Right lobe of liver (tissue), 6 donors: ENCODE results near the gene TSC1. TPM values are rescaled to one million over a fixed set of nuclear protein-coding genes. Genes with fewer than 3 reads are reported as not detected.
"Not testable (repeated sequence)": the region's sequence is repeated elsewhere in the genome, so short reads cannot be mapped to it uniquely, and the experiment has no call there.

Source experiments
- ATAC-seq, 4 donors: fragments of 200-7000 bp; cut with Tn5 transposase; one replicate each; pipeline ENCODE4 v1.9.1; 2020; ENCODE audit warnings: mild to moderate bottlenecking in 4 of 4, moderate library complexity in 4 of 4
- DNase-seq, 3 donors: peaks; one replicate each; pipeline ENCODE4 v3.0.0-alpha.2; 2020
- H3K27ac ChIP-seq, 3 donors: fragments of 200-600 bp; one replicate each; pipeline ENCODE4 v1.8.0; 2022
- H3K27me3 ChIP-seq, 2 donors: fragments of 200-600 bp; one replicate each; pipeline ENCODE4 v1.8.0; 2022
- H3K36me3 ChIP-seq, 4 donors: fragments of 200-600 bp; sonication (generic) in 1 of 4; one replicate each; pipeline versions ENCODE4 v1.5.1 to v1.8.0; 2017 to 2022; ENCODE audit warnings: control low read depth in 1 of 4
- H3K4me1 ChIP-seq, 4 donors: fragments of 200-600 bp; sonication (generic) in 1 of 4; one replicate each; pipeline versions ENCODE4 v1.5.1 to v1.8.0; 2017 to 2022; ENCODE audit warnings: control low read depth in 1 of 4
- H3K4me3 ChIP-seq, 3 donors: fragments of 200-600 bp; one replicate each; pipeline ENCODE4 v1.8.0; 2022
- H3K9me3 ChIP-seq, 4 donors: fragments of 200-600 bp; sonication (generic) in 1 of 4; one replicate each; pipeline versions ENCODE4 v1.5.1 to v1.8.0; 2017 to 2022; ENCODE audit warnings: control low read depth in 1 of 4
- POLR2A ChIP-seq: fragments of 450-650 bp; IDR thresholded peaks from one replicate; pipeline ENCODE4 v1.6.1; 2017; ENCODE audit warnings: antibody characterized with exemption, mild to moderate bottlenecking
- WGBS: methylation state at CpG from one replicate; pipeline ENCODE4 v1.1.6; 2018; ENCODE audit warnings: low coverage, low lambda C conversion rate; ENCODE audit not compliant: insufficient coverage; ENCODE audit errors: missing lambda C conversion rate; 5-methylcytosine and 5-hydroxymethylcytosine counted together
- intact Hi-C, 2 donors: fragments of 100-400 bp; cut with DNase I; formaldehyde crosslinking; loops; one replicate each; pipeline versions ENCODE4 v1.11.2 to v1.14.1; 2022
- total RNA-seq, 6 experiments: library from RNA; depleted of rRNA in 2 of 6; stranded (reverse); fragments of >200 nt in 2 of 6; fragmentation: NEBNext Ultra II Directional in 3 of 6; extraction: Animal tissue kit (Norgen Biotek cat#: 25700) in 3 of 6; gene quantifications; one replicate each; pipeline versions ENCODE4 v1.1.0 to v1.2.4, GENCODE V29; 2016 to 2023
- TF ChIP-seq, protein P1 (sequence below), 4 donors: fragments of 200-600 bp in 3 of 4; fragments of 450-650 bp in 1 of 4; IDR thresholded peaks; one replicate each; pipeline versions ENCODE4 v1.5.1 to v1.8.0; 2016 to 2022; ENCODE audit warnings: antibody characterized with exemption in 4 of 4, mild to moderate bottlenecking in 2 of 4
- donor health status: DM: no; HTN: yes; CAD: no.
- donor health status: DM: no; HTN: no; CAD: no.
- donor health status: DM: no; HTN: no; CAD: no.
- donor health status: DM: no; HTN: yes; CAD: no.
- donor health status: DM: no; HTN: yes; CAD: no.

Gene TSC1
- total RNA-seq, 6 experiments from 2014 or later, result 14.2 to 22.8 (median 18.3) TPM

DNA sequence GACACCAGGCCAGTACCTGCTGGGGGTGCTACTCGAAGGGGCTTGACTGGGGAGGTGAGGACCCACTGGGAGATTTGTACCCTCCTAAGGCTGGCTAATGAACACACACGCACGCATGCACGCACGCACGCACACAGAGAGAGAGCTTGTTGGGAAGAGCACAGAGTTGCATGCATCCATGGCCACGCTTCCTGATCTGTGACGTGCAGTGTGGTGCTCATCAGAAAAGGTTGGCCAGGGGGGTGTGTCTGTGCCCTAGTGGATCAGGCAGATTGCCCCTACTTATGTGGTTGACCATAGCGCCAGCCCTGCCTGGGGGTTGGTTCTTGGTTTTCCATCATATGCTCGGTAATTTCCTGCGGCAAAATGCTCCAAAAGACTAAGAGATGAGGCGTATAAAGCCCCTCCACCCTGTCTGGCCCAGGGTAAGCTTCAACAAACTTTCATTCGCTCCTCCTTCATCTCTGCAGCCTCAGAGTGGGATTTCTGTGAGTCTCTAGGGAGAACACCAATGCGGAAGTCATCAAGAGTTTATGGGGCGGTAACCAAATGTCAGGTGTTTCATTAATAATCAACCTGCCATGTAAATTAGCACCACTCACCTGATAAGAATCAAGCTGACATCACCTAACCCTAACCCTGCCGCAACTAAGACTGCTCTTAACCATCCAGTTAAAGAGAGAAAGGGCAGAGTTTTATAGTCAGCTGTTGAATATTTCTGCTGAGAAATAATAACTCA lies 26.1 kb upstream of the TSC1 start:
- Histone ChIP-seq H3K4me1 (peaks cover 0 to 6% (median 0%) of the 10 kb centered on the region in 4 donors), H3K27ac (no peak overlapping the region), H3K9me3 (no peaks in the 10 kb centered on the region), H3K36me3 (no peaks in the 10 kb centered on the region), H3K4me3 (no peak overlapping the region), H3K27me3 (no peaks in the 10 kb centered on the region)
- no peak for TF ChIP-seq POLR2A
- TF ChIP-seq, protein P1, sequence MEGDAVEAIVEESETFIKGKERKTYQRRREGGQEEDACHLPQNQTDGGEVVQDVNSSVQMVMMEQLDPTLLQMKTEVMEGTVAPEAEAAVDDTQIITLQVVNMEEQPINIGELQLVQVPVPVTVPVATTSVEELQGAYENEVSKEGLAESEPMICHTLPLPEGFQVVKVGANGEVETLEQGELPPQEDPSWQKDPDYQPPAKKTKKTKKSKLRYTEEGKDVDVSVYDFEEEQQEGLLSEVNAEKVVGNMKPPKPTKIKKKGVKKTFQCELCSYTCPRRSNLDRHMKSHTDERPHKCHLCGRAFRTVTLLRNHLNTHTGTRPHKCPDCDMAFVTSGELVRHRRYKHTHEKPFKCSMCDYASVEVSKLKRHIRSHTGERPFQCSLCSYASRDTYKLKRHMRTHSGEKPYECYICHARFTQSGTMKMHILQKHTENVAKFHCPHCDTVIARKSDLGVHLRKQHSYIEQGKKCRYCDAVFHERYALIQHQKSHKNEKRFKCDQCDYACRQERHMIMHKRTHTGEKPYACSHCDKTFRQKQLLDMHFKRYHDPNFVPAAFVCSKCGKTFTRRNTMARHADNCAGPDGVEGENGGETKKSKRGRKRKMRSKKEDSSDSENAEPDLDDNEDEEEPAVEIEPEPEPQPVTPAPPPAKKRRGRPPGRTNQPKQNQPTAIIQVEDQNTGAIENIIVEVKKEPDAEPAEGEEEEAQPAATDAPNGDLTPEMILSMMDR (IDR thresholded peaks at IDR 0.05), result no peak
- no peak for ATAC-seq
- 61% methylated on average over 5 of the region's 16 CpGs for WGBS
- intact Hi-C loops, result no loop called here
- DNase-seq, result no peak

DNA sequence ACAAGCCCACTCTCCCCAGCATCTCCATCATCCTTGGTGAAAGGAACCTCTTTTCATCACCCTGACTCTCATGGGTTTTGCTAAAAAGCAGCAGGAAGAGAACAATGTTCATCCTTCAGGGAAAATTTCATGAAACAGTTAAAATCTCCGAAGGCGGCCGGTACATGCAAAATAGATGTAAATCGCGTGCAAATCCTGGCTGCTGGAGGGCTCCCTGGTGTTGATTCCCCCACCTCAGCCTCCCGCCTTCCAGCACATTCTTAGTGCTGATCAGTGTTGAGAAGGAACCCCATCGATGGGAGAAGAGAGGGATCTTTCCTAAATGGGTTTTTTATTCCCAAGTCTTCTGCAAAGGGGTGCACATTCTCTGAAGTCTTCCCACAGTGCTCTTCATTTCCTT lies 25.4 kb upstream of the TSC1 start:
- Histone ChIP-seq H3K27ac (no peak overlapping the region), H3K4me1 (peaks cover 0 to 6% (median 0%) of the 10 kb centered on the region in 4 donors), H3K4me3 (no peak overlapping the region), H3K9me3 (no peaks in the 10 kb centered on the region), H3K36me3 (no peaks in the 10 kb centered on the region), H3K27me3 (no peaks in the 10 kb centered on the region)
- WGBS, result 56% methylated on average over 7 of the region's 7 CpGs
- no peak for TF ChIP-seq POLR2A
- TF ChIP-seq, protein P1 (IDR thresholded peaks at IDR 0.05), result no peak
- no peak for DNase-seq
- ATAC-seq, result no peak
- intact Hi-C loops, result no loop called here

DNA sequence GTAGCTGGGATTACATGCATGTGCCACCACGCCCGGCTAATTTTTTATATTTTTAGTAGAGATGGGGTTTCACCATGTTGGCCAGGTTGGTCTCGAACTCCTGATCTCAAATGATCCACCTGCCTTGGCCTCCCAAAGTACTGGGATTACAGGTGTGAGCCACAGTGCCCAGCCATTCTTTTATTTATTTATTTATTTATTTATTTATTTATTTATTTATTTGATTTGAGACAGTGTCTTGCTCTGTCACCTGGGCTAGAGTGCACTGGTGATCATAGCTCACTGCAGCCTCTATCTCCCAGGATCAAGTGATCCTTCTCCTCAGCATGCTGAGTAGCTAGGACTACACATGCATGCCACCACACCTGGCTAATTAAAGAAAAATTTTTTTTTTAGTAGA lies 23.5 kb upstream of the TSC1 start:
- not testable (repeated sequence) for H3K9me3 ChIP-seq
- WGBS, result 94% methylated on average over 2 of the region's 3 CpGs

DNA sequence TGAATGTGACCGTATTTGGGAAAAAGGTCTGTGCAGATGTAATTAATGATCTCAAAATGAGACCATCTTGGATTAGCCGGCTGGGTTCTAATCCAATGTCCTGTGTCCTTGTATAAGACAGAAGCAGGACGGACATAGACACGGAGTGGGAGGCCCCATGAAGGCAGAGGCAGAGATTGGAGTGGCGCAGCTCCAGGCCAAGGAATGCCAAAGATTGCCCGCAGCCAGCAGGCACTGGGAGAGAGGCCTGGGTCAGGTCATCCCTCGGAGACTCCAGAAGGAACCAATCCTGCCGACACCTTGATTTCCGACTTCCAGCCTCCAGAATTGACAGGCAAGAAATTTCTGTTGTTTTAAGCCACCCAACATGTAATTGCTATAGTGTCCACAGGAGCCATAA lies 21.1 kb upstream of the TSC1 start:
- WGBS, result 75% methylated on average over 4 of the region's 9 CpGs
- intact Hi-C loops, result no loop called here
- Histone ChIP-seq H3K36me3 (no peaks in the 10 kb centered on the region), H3K4me3 (no peak overlapping the region), H3K27me3 (no peaks in the 10 kb centered on the region), H3K4me1 (no peaks in the 10 kb centered on the region), H3K9me3 (no peaks in the 10 kb centered on the region), H3K27ac (no peak overlapping the region)
- no peak for DNase-seq
- TF ChIP-seq POLR2A, result no peak
- TF ChIP-seq, protein P1 (IDR thresholded peaks at IDR 0.05), result no peak
- ATAC-seq, result no peak

More for the DNA sequence above, 23.5 kb upstream of the TSC1 start:
- H3K4me3 ChIP-seq, intact Hi-C loops, ATAC-seq, H3K4me1 ChIP-seq, H3K27ac ChIP-seq, H3K27me3 ChIP-seq, H3K36me3 ChIP-seq, DNase-seq: not testable (repeated sequence)

DNA sequence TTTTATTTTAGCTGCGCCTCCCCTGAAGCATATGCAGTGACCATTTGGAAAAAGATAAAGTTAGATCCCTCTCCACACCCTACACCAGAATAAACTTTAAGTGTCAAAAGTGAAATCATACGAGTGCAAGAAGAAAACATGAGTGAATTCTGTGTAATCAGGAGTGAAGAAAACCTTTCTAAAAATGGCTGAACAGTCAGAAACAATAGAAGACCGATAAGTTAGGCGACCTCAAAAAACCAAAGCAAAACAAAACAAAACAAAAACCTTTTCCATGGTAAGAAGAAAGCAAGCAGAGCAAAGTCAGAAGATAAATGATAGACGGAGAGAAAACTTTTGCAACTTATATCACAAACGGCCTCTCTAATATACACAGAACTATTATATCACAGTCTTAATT lies 16.6 kb upstream of the TSC1 start:
- intact Hi-C loops, result no loop called here
- Histone ChIP-seq H3K4me3 (no peak overlapping the region), H3K27me3 (no peaks in the 10 kb centered on the region), H3K36me3 (no peaks in the 10 kb centered on the region), H3K9me3 (no peaks in the 10 kb centered on the region), H3K4me1 (no peaks in the 10 kb centered on the region), H3K27ac (no peak overlapping the region)
- TF ChIP-seq, protein P1 (IDR thresholded peaks at IDR 0.05), result no peak
- no peak for TF ChIP-seq POLR2A
- DNase-seq, result no peak
- WGBS, result 50% methylated on average over 6 of the region's 6 CpGs
- no peak for ATAC-seq
